OCI-LY1 (cell line): ENCODE measurements around the gene OS9.

ENCODE experiments used
- H2AFZ ChIP-seq: fragments of 200-600 bp; sonication (generic), shearing (Covaris generic); 2 replicates; pipeline ENCODE4 v1.6.0; 2014; ENCODE audit warnings: antibody characterized with exemption, mild to moderate bottlenecking, low read length
- H3F3A ChIP-seq: fragments of 200-600 bp; sonication (generic), shearing (Covaris generic); 2 replicates; pipeline ENCODE4 v1.6.0; 2014; ENCODE audit warnings: mild to moderate bottlenecking, antibody characterized with exemption, low read length, moderate library complexity; ENCODE audit not compliant: insufficient read depth
- H3K27ac ChIP-seq: fragments of 200-600 bp; sonication (generic); 2 replicates; pipeline ENCODE4 v1.5.1; 2014; ENCODE audit warnings: low read length, mixed run types, mild to moderate bottlenecking, low read depth; ENCODE audit not compliant: poor library complexity, severe bottlenecking
- H3K27me3 ChIP-seq: fragments of 200-600 bp; sonication (generic); 2 replicates; pipeline ENCODE4 v1.6.0; 2014; ENCODE audit warnings: antibody characterized with exemption, mild to moderate bottlenecking, low read length, moderate library complexity; ENCODE audit not compliant: insufficient read depth
- H3K36me3 ChIP-seq: fragments of 200-600 bp; sonication (generic); 2 replicates; pipeline ENCODE4 v1.6.1; 2014; ENCODE audit warnings: mild to moderate bottlenecking, antibody characterized with exemption, low read length, moderate library complexity, mixed read lengths; ENCODE audit not compliant: insufficient read depth
- H3K4me1 ChIP-seq: fragments of 200-600 bp; sonication (generic); 2 replicates; pipeline ENCODE4 v1.5.1; 2014; ENCODE audit warnings: mild to moderate bottlenecking, low read length, moderate library complexity; ENCODE audit not compliant: insufficient read depth, severe bottlenecking
- H3K4me2 ChIP-seq: fragments of 200-600 bp; sonication (generic), shearing (Covaris generic); 2 replicates; pipeline ENCODE4 v1.6.1; 2014; ENCODE audit warnings: low read length
- H3K4me3 ChIP-seq: fragments of 200-600 bp; sonication (generic); 2 replicates; pipeline ENCODE4 v1.5.1; 2014; ENCODE audit warnings: low read length, low read depth, mild to moderate bottlenecking, mixed read lengths; ENCODE audit not compliant: poor library complexity, severe bottlenecking
- H3K79me2 ChIP-seq: fragments of 200-600 bp; shearing (Covaris generic); 2 replicates; pipeline ENCODE4 v1.6.1; 2016; ENCODE audit warnings: mixed run types, low read length, mixed read lengths; ENCODE audit not compliant: insufficient read depth
- H3K9ac ChIP-seq: fragments of 200-600 bp; sonication (generic), shearing (Covaris generic); 2 replicates; pipeline ENCODE4 v1.6.1; 2014; ENCODE audit warnings: mild to moderate bottlenecking, low read length, mixed read lengths
- H3K9me2 ChIP-seq: fragments of 200-600 bp; sonication (generic), shearing (Covaris generic); 2 replicates; pipeline ENCODE4 v1.6.1; 2014; ENCODE audit warnings: low read depth, mild to moderate bottlenecking, low read length, mixed read lengths
- H3K9me3 ChIP-seq: fragments of 200-600 bp; shearing (Covaris generic); 2 replicates; pipeline ENCODE4 v1.6.1; 2014; ENCODE audit warnings: low read length, mixed read lengths
- H4K20me1 ChIP-seq: fragments of 200-600 bp; sonication (generic), shearing (Covaris generic); 2 replicates; pipeline ENCODE4 v1.6.0; 2016; ENCODE audit warnings: mild to moderate bottlenecking, low read length; ENCODE audit not compliant: insufficient read depth
- EZH2 ChIP-seq: fragments of 200-600 bp; sonication (generic), shearing (Covaris generic); IDR thresholded peaks from 2 replicates; pipeline ENCODE4 v1.8.0; 2017; ENCODE audit warnings: borderline replicate concordance, mixed run types, mild to moderate bottlenecking, antibody characterized with exemption, low read length, moderate library complexity, mixed read lengths
- TF ChIP-seq, protein P1 (sequence below): fragments of 200-600 bp; sonication (generic), shearing (Covaris generic); IDR thresholded peaks from 2 replicates; pipeline ENCODE4 v1.5.1; 2017; ENCODE audit warnings: mild to moderate bottlenecking, antibody characterized with exemption, low read length, moderate library complexity, mixed read lengths

Gene OS9

DNA sequence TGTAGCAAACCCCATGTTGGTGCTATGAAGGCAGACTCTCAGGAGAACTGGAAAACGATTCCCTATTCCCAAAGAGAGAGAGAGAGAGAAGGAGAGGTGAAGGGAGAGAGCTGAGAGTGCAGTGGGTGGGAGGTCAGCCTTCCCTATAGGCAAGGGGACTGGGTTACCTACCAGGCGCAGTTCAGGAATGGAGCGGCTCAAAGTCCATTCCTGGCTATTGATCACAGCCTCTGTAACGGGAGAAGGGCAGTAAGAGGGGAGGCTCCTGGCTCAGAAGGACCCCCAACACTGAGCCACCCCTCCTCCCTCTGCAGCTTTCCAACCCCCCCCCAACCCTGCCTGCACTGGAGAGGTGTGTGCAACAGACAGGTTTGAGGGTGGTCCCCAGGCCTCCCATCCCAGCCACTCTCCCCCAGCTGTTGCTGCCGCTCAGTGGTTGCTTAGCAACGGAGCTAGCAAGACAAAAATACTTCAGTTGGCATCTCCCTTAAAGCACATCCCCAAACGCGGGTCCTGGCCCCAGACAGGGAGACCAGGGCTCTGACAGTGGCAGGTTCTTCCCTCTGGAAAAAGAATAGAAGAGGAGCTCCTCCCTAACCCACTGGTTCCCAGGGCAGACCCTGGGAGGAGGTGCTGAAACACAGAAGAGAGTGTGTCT is 41.4 kb downstream of the OS9 start:
- no peak for TF ChIP-seq EZH2
- TF ChIP-seq, protein P1, sequence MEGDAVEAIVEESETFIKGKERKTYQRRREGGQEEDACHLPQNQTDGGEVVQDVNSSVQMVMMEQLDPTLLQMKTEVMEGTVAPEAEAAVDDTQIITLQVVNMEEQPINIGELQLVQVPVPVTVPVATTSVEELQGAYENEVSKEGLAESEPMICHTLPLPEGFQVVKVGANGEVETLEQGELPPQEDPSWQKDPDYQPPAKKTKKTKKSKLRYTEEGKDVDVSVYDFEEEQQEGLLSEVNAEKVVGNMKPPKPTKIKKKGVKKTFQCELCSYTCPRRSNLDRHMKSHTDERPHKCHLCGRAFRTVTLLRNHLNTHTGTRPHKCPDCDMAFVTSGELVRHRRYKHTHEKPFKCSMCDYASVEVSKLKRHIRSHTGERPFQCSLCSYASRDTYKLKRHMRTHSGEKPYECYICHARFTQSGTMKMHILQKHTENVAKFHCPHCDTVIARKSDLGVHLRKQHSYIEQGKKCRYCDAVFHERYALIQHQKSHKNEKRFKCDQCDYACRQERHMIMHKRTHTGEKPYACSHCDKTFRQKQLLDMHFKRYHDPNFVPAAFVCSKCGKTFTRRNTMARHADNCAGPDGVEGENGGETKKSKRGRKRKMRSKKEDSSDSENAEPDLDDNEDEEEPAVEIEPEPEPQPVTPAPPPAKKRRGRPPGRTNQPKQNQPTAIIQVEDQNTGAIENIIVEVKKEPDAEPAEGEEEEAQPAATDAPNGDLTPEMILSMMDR: no peak
- Histone ChIP-seq H3K79me2 (no peaks in the 10 kb centered on the region), H3K4me3 (no peak overlapping the region), H3K4me1 (peaks cover 12% of the 10 kb centered on the region), H3K27me3 (no peaks in the 10 kb centered on the region), H2AFZ (no peak overlapping the region), H3F3A (no peaks in the 10 kb centered on the region), H3K9ac (no peak overlapping the region), H3K36me3 (peaks cover 28% of the 10 kb centered on the region; the same call in 1 of the 2 replicates), H3K27ac (no peak overlapping the region), H3K4me2 (no peak overlapping the region), H3K9me2 (no peaks in the 10 kb centered on the region), H4K20me1 (no peaks in the 10 kb centered on the region), H3K9me3 (no peaks in the 10 kb centered on the region)

DNA sequence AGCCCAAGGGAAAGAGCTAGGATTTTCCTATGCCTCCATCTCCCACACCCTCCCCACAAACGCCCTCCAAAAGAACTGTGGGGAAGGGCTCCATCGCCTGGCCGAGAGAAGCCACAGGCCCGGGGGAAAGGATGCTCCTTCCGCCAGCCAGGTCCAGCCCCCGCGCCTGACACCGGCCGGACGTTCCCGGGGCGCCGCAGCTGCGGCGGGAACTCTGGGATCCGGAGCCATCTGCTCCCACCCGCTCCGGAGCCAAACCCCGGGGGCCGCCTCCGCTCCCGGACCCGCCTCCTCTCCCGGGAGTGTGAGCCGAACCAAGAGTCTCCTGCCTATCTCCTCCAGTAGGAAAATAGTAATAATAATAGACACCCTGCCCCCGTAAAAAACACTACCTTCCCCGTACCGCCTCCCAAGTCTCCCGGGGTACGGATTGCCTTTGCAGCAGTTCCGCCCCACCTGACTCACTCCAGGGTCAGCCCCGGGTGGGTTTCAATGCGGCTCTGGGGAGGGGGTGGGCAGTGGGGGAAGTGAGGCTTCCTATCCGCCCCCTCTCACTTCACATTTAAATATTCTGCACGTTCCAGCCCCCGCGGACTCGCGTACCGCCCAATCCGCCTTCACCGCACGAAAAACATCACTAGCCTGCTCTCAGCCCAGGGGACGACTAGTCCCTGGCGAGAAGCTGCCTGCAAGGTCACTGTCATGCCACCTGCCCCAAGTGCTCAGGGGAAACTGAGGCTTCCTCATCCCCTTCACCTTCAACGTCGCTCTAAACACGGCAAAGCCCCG is 42.2 kb downstream of the OS9 start:
- no peak overlapping the region for H3K9ac ChIP-seq
- H2AFZ ChIP-seq: no peak overlapping the region
- H3K4me3 ChIP-seq: no peak overlapping the region
- peaks cover 20% of the 10 kb centered on the region for H3K4me1 ChIP-seq
- TF ChIP-seq EZH2: no peak
- TF ChIP-seq, protein P1: no peak
- H3K27me3 ChIP-seq: no peaks in the 10 kb centered on the region
- no peaks in the 10 kb centered on the region for H4K20me1 ChIP-seq
- H3F3A ChIP-seq: no peaks in the 10 kb centered on the region
- H3K9me3 ChIP-seq: no peaks in the 10 kb centered on the region
- no peaks in the 10 kb centered on the region for H3K9me2 ChIP-seq
- H3K36me3 ChIP-seq: peaks cover 21% of the 10 kb centered on the region; the same call in 1 of the 2 replicates
- H3K79me2 ChIP-seq: no peaks in the 10 kb centered on the region
- no peak overlapping the region for H3K27ac ChIP-seq
- no peak overlapping the region for H3K4me2 ChIP-seq

DNA sequence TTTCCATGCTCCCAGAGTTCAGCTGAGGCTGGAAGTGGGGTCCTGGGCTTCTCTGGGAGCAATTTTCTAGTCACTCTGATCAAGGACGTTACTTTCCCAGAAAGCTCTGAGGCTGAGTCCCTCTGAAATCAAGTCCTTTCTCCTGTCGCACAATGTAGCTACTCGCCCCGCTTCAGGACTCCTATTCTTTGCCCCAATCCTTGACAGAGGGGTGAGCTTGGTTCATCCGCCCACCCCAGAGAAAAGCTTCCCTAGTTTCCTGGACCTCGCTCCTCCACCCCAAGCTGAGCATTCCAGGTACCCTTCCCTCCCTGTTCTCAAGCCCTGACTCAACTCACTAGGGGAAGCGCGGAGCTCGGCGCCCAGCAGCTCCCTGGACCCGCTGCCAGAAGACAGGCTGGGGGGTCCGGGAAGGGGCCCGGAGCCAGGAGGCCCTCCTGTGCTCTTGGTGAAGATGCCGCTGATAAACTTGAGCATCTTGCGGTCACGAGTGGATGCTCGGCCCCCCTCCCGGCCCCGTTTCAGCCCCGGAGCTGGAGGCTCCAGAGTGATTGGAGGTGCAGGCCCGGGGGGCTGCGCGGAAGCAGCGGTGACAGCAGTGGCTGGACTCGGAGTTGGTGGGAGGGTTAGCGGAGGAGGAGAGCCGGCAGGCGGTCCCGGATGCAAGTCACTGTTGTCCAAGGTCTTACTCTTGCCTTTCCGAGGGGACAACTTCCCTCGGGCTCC is 43.0 kb downstream of the OS9 start:
- Histone ChIP-seq H3K9me2 (no peaks in the 10 kb centered on the region), H3K9me3 (no peaks in the 10 kb centered on the region), H3K36me3 (peaks cover 13% of the 10 kb centered on the region; the same call in 1 of the 2 replicates), H3K4me1 (peaks cover 27% of the 10 kb centered on the region), H3F3A (no peaks in the 10 kb centered on the region), H3K4me2 (no peak overlapping the region), H3K27me3 (no peaks in the 10 kb centered on the region), H2AFZ (no peak overlapping the region), H3K27ac (no peak overlapping the region), H3K9ac (no peak overlapping the region), H3K79me2 (no peaks in the 10 kb centered on the region), H3K4me3 (no peak overlapping the region), H4K20me1 (no peaks in the 10 kb centered on the region)
- TF ChIP-seq, protein P1: no peak
- no peak for TF ChIP-seq EZH2
